Activated CD8-positive, alpha-beta T cell treated with anti-CD3 and anti-CD28 coated beads for 36 hours (primary cell): ENCODE measurements around the gene MYO1H. TPM values are rescaled to one million over a fixed set of nuclear protein-coding genes. Genes with fewer than 3 reads are reported as not detected.

Source experiments
- ATAC-seq: fragments of 200-7000 bp; cut with Tn5 transposase; one replicate; pipeline ENCODE4 v1.10.0; 2021; ENCODE audit warnings: mild to moderate bottlenecking, moderate library complexity
- CTCF ChIA-PET: fragments of 350-600 bp; sonication (Branson Sonifier 250); formaldehyde crosslinking; loops from one replicate; lab custom pipeline; 2021; ENCODE audit warnings: antibody characterized with exemption; lab: Charles Lee
- POLR2A ChIA-PET: fragments of 350-600 bp; sonication (Branson Sonifier 250); formaldehyde crosslinking; loops from one replicate; lab custom pipeline; 2021; ENCODE audit warnings: antibody characterized with exemption; lab: Charles Lee
- DNase-seq: peaks from one replicate; pipeline ENCODE4 v3.0.0-alpha.2; 2020
- H3K27ac Mint-ChIP-seq: one replicate; pipeline ENCODE4 v1.8.0; 2021; ENCODE audit warnings: mild to moderate bottlenecking, mixed read lengths
- H3K27me3 Mint-ChIP-seq: one replicate; pipeline ENCODE4 v1.8.0; 2021; ENCODE audit warnings: mixed read lengths
- H3K36me3 Mint-ChIP-seq: one replicate; pipeline ENCODE4 v1.8.0; 2021; ENCODE audit warnings: low read depth, mixed read lengths
- H3K4me1 Mint-ChIP-seq: one replicate; pipeline ENCODE4 v1.8.0; 2021; ENCODE audit warnings: low read depth, mixed read lengths
- H3K4me3 Mint-ChIP-seq: one replicate; pipeline ENCODE4 v1.8.0; 2021; ENCODE audit warnings: mild to moderate bottlenecking, moderate library complexity, mixed read lengths
- H3K9me3 Mint-ChIP-seq: one replicate; pipeline ENCODE4 v1.8.0; 2021; ENCODE audit warnings: mixed read lengths
- CTCF ChIP-seq: fragments of 200-600 bp; IDR thresholded peaks from one replicate; pipeline ENCODE4 v1.8.0; 2022; ENCODE audit warnings: antibody characterized with exemption, mild to moderate bottlenecking
- intact Hi-C: fragments of 100-400 bp; cut with micrococcal nuclease; formaldehyde crosslinking; loops from one replicate; pipeline ENCODE4 v1.10.0; 2022
- total RNA-seq, 2 experiments: library from RNA; stranded (reverse); gene quantifications; one replicate each; pipeline ENCODE4 v1.2.3, GENCODE V29; 2021

MYO1H gene
- total RNA-seq, 2 experiments from 2014 or later: not detected

- no peak overlapping the region for H3K4me3 Mint-ChIP-seq
- DNase-seq (no peak), ATAC-seq (no peak)
- no peak for TF ChIP-seq CTCF
- POLR2A ChIA-PET: interaction anchor here (2.1 kb wide), 1 partner anchor 17 kb away, joined by 6 read pairs; the partner anchor contains the start of genes KCTD10 and UBE3B
- peaks cover 34% of the 10 kb centered on the region for H3K36me3 Mint-ChIP-seq
- H3K4me1 Mint-ChIP-seq: peaks cover 5% of the 10 kb centered on the region
- CTCF ChIA-PET: interaction anchor here (0.5 to 1.4 kb wide), 6 partner anchors 62 to 281 kb away, joined by 3 to 5 read pairs (median 3); no protein-coding TSS in a partner anchor
- no peaks in the 10 kb centered on the region for H3K9me3 Mint-ChIP-seq
- peak overlapping the region; percentile 18 for H3K27ac Mint-ChIP-seq
- H3K27me3 Mint-ChIP-seq: no peaks in the 10 kb centered on the region
- intact Hi-C loops: no loop called here
These were observed 146.7 kb downstream of the MYO1H start for GRCh38 chr12:109494348-109494881.

- no peak overlapping the region for H3K4me3 Mint-ChIP-seq
- ChIA-PET POLR2A (interaction anchor here (2.1 kb wide), 1 partner anchor 18 kb away, joined by 6 read pairs; the partner anchor contains the start of genes KCTD10 and UBE3B), CTCF (interaction anchor here (0.8 to 1.4 kb wide), 4 partner anchors 62 to 103 kb away, joined by 3 to 5 read pairs (median 3); no protein-coding TSS in a partner anchor)
- peaks cover 28% of the 10 kb centered on the region for H3K36me3 Mint-ChIP-seq
- DNase-seq (no peak), ATAC-seq (no peak)
- no peaks in the 10 kb centered on the region for H3K9me3 Mint-ChIP-seq
- H3K4me1 Mint-ChIP-seq: peaks cover 5% of the 10 kb centered on the region
- no peak for TF ChIP-seq CTCF
- no peaks in the 10 kb centered on the region for H3K27me3 Mint-ChIP-seq
- intact Hi-C loops: no loop called here
- H3K27ac Mint-ChIP-seq: peak overlapping the region; percentile 16
These were observed 147.3 kb downstream of the MYO1H start for GRCh38 chr12:109495012-109495411.

- CTCF ChIA-PET: no interaction called here
These were observed 148.6 kb downstream of the MYO1H start for GRCh38 chr12:109496306-109496705.

GRCh38 chr12:109497675-109498074, 150.0 kb downstream of the MYO1H start:
- TF ChIP-seq CTCF: no peak
- peaks cover 5% of the 10 kb centered on the region for H3K4me1 Mint-ChIP-seq
- H3K27ac Mint-ChIP-seq: no peak overlapping the region
- no peaks in the 10 kb centered on the region for H3K27me3 Mint-ChIP-seq
- POLR2A ChIA-PET: no interaction called here
- intact Hi-C loops: no loop called here
- H3K36me3 Mint-ChIP-seq: peaks cover 38% of the 10 kb centered on the region
- CTCF ChIA-PET: no interaction called here
- DNase-seq: no peak
- no peak for ATAC-seq
- no peaks in the 10 kb centered on the region for H3K9me3 Mint-ChIP-seq
- H3K4me3 Mint-ChIP-seq: no peak overlapping the region

More at GRCh38 chr12:109496306-109496705, 148.6 kb downstream of the MYO1H start:
- no peak for TF ChIP-seq CTCF
- no peak for ATAC-seq
- intact Hi-C loops: no loop called here
- H3K27me3 Mint-ChIP-seq: no peaks in the 10 kb centered on the region
- H3K9me3 Mint-ChIP-seq: no peaks in the 10 kb centered on the region
- DNase-seq: no peak
- peaks cover 34% of the 10 kb centered on the region for H3K36me3 Mint-ChIP-seq
- H3K4me3 Mint-ChIP-seq: no peak overlapping the region
- POLR2A ChIA-PET: no interaction called here
- peaks cover 5% of the 10 kb centered on the region for H3K4me1 Mint-ChIP-seq
- no peak overlapping the region for H3K27ac Mint-ChIP-seq

Other genes with a start within 250 kb of the MYO1H start
- gene ACACB, start 231.3 kb upstream of the MYO1H start, total RNA-seq: 10 to 100 TPM in 1 of 2 experiments, 1 to 10 TPM in 1; 8.7 to 11.2 TPM
- gene FOXN4, start 38.6 kb upstream of the MYO1H start, total RNA-seq: not detected
- 10 to 100 TPM; 37.4 to 38.2 TPM for gene KCTD10, start 129.4 kb downstream of the MYO1H start, total RNA-seq
- 10 to 100 TPM; 22.5 to 24.9 TPM for gene UBE3B, start 129.7 kb downstream of the MYO1H start, total RNA-seq
- 10 to 100 TPM; 60.5 to 60.9 TPM for gene MMAB, start 225.6 kb downstream of the MYO1H start, total RNA-seq
- gene MVK, start 225.9 kb downstream of the MYO1H start, total RNA-seq: 10 to 100 TPM; 16.2 to 19.8 TPM